ENCODE results near the gene SLAMF1.
"Not testable (repeated sequence)": the region's sequence is repeated elsewhere in the genome, so short reads cannot be mapped to it uniquely, and the experiment has no call there.

Gene SLAMF1

GRCh38 chr1:160640359-160641123 is 6.3 kb downstream of the SLAMF1 start:
- DNase-seq (ENCODE audit: low read depth in 2 of 2) = no peak

GRCh38 chr1:160639652-160640051 is 7.2 kb downstream of the SLAMF1 start:
- no peak for DNase-seq (ENCODE audit: low read depth in 2 of 2)

GRCh38 chr1:160638926-160639325 is 7.9 kb downstream of the SLAMF1 start:
- DNase-seq (ENCODE audit: low read depth in 2 of 2) = no peak

GRCh38 chr1:160638540-160638857 is 8.3 kb downstream of the SLAMF1 start:
- DNase-seq (ENCODE audit: low read depth in 2 of 2) = no peak

- no peak for DNase-seq (ENCODE audit: low read depth in 2 of 2)
Observed at GRCh38 chr1:160637821-160638539, 8.9 kb downstream of the SLAMF1 start.

- no peak for DNase-seq (ENCODE audit: low read depth in 2 of 2)
Observed at GRCh38 chr1:160637065-160637464, 9.8 kb downstream of the SLAMF1 start.

GRCh38 chr1:160636547-160636946 is 10.3 kb downstream of the SLAMF1 start:
- no peak for DNase-seq (ENCODE audit: low read depth in 2 of 2)

GRCh38 chr1:160636076-160636475 is 10.8 kb downstream of the SLAMF1 start:
- no peak for DNase-seq (ENCODE audit: low read depth in 2 of 2)

GRCh38 chr1:160634543-160635491 is 12.0 kb downstream of the SLAMF1 start:
- no peak for DNase-seq (ENCODE audit: low read depth in 2 of 2)

GRCh38 chr1:160633330-160633903 is 13.4 kb downstream of the SLAMF1 start:
- DNase-seq (ENCODE audit: low read depth in 2 of 2) = no peak

GRCh38 chr1:160631983-160632625 is 14.7 kb downstream of the SLAMF1 start:
- no peak for DNase-seq (ENCODE audit: low read depth in 2 of 2)

- DNase-seq (ENCODE audit: low read depth in 2 of 2) = no peak
Observed at GRCh38 chr1:160630523-160631451, 16.1 kb downstream of the SLAMF1 start.

GRCh38 chr1:160629286-160630210 is 17.3 kb downstream of the SLAMF1 start:
- DNase-seq (ENCODE audit: low read depth in 2 of 2) = peak in 1 of 2 donors; percentile 48

GRCh38 chr1:160628799-160629263 is 18.0 kb downstream of the SLAMF1 start:
- no peak for DNase-seq (ENCODE audit: low read depth in 2 of 2)

GRCh38 chr1:160627677-160628289 is 19.1 kb downstream of the SLAMF1 start:
- not testable (repeated sequence) for DNase-seq (ENCODE audit: low read depth in 2 of 2)

GRCh38 chr1:160626509-160627342 is 20.1 kb downstream of the SLAMF1 start:
- no peak for DNase-seq (ENCODE audit: low read depth in 2 of 2)

- no peak for DNase-seq (ENCODE audit: low read depth in 2 of 2)
Observed at GRCh38 chr1:160625725-160626498, 20.9 kb downstream of the SLAMF1 start.

Data from stimulated activated CD4-positive, alpha-beta T cell treated with anti-CD3 and anti-CD28 coated beads, Interleukin-1b, Interleukin-23, amount 100 ng/mL, for 1 hour (primary cell).